GM19193 (cell line): ENCODE results near the gene SLC24A4.

Source experiments
- POLR2A ChIP-seq: IDR thresholded peaks from 4 replicates; pipeline ENCODE4 v1.6.1; 2011; ENCODE audit not compliant: insufficient read depth, insufficient read length; ENCODE audit errors: extremely low read depth

Gene SLC24A4

DNA sequence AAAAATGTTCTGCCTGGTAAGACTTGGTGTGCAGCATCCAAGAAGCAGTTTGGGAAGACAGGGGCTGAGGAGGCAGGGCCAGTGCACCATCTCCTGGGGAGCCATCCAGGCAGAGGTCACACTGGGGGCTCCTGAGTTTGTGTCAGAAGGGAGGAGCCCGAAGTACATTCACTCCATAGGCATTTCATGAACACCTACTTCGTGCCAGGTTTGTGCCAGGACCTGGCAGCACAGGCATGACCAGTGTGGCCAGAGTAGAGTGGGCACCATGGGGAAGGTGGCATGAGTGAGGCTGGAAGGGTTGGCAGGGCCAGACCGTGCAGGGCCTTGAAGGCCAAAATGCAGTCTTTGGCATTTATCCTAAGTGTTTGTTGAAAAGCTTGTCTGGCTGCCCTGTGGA lies 104.1 kb downstream of the SLC24A4 start:
- no peak for TF ChIP-seq POLR2A

- TF ChIP-seq POLR2A = no peak
Observed at GRCh38 chr14:92430686-92431085, 107.7 kb downstream of the SLC24A4 start.

GRCh38 chr14:92431199-92431725 lies 108.3 kb downstream of the SLC24A4 start:
- TF ChIP-seq POLR2A = no peak

DNA sequence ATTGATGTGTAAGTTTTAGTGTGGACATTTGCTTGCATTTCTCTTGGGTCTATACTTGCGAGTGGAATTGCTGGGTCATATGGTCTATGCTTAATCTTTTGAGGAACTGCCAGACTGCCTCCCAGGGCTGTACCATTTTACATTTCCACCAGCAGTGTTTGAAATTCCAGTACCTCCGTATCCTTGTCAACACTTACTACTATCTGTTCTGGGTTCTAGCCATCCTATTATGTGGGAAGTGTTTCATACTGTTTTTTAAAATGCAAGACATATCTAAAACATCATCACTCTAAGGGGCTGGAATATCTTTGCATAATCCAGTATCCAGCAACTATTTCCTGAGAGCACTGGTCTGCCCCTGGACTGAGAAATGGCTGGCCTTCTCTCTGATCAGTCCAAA lies 110.4 kb downstream of the SLC24A4 start:
- TF ChIP-seq POLR2A = no peak

- TF ChIP-seq POLR2A = no peak
Observed at GRCh38 chr14:92435154-92435553, 112.2 kb downstream of the SLC24A4 start.

DNA sequence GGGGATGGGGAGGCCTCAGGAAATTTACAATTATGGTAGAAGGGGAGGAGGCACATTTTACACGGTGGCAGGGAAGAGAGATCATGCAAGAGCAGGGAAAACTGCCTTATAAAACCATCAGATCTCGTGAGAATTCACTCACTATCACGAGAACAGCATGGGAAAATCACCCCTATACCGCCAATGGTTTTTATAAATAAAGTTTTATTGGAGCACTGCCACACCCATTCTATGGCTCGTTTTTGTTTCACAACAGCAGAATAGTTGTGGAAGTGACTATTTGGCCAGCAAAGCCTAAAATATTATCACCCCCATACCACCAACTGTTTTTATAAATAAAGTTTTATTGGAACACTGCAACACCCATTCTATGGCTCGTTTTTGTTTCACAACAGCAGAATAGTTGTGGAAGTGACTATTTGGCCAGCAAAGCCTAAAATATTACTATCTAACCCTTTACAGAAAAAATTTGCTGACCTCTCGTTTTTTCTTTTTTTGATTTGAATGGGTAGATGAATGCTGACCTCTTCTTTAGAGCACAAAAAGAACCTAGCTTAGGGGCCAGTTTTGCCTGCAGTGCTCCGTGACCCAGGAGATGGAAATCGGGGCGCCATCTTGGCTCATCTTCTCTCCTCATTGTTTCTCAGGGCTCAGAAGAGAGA lies 113.3 kb downstream of the SLC24A4 start:
- no peak for TF ChIP-seq POLR2A

GRCh38 chr14:92437309-92437708 lies 114.3 kb downstream of the SLC24A4 start:
- TF ChIP-seq POLR2A = no peak

DNA sequence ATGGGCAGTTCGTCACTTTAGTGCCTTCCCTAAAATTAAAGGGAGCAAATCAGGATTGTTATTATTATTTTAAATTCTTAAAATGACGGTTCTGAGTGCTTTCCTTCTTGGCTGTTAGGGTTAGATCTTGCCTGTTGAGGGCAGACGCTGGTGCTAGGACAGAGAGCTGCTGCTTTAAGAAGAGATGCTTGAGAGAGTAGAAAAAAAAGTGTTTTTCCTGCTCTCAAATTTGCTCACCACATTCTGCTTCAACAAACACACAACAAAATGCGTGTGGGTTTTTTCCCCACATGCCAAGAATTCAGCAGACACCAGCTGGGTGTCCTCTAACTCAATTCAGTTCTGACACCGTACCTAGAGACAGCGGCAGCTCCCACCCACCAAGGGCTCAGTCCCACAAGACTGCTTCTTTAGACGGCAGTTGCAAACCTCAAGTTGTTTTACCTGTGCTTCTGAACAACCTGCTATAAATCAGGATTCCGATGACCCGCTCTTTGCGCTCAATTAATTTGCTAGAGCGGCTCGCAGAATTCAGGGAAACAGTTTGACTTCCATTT lies 114.8 kb downstream of the SLC24A4 start:
- no peak for TF ChIP-seq POLR2A

- no peak for TF ChIP-seq POLR2A
Observed at GRCh38 chr14:92439537-92440344, 116.8 kb downstream of the SLC24A4 start.

DNA sequence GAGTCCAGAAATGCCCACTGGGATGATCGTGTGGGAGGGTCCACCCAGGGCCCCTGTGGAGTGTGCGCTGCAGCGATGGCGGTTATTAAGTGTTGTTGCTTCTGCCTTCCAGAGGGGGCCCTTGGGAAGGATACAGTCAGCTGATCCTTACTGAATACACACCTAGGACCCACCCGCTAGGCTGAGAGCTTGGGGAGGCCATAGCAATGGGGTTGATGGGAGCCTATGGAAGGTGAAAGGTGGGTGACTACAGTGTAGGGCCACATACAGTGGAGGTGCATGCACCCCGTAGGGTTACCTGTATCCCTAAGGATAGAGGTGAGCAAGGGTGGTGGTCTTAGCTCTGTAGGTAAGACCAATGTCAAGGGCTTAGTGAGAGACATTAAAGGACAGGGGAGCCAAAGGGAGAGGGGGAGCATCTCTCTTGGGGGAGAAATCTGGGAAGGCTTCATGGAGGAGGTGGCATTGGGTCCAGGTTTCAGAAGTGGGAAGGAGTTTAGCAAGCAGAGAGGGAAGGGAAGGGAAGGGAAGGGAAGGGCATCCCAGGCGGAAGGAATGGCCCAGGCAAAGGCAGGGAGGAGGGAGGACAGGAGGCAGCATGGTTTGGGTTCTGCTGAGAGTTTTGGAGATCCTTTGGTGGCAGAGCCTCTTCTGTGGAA lies 117.5 kb downstream of the SLC24A4 start:
- no peak for TF ChIP-seq POLR2A

GRCh38 chr14:92441751-92442504 lies 119.0 kb downstream of the SLC24A4 start:
- no peak for TF ChIP-seq POLR2A

- no peak for TF ChIP-seq POLR2A
Observed at GRCh38 chr14:92443167-92443566, 120.2 kb downstream of the SLC24A4 start.

GRCh38 chr14:92443741-92444140 lies 120.8 kb downstream of the SLC24A4 start:
- no peak for TF ChIP-seq POLR2A

- TF ChIP-seq POLR2A = no peak
Observed at GRCh38 chr14:92446771-92447170, 123.8 kb downstream of the SLC24A4 start.

- TF ChIP-seq POLR2A = no peak
Observed at GRCh38 chr14:92447416-92448197, 124.6 kb downstream of the SLC24A4 start.

DNA sequence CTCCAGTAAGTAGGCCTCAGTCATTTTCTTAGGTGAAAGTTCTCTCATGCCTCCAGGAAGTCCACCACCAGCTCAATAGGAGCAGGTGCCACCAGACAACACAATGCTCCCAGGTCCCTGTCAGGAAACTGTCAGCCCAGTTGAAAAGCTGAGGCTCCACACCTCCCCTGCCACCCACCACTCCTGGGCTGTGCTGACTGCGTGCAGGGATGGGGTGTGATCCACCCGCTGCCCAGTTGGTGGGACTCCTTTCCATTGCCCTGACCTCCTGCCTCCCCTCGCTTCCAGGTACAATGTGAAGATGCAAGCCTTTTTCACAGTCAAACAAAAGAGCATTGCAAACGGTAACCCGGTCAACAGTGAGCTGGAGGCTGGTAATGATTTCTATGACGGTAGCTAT lies 125.8 kb downstream of the SLC24A4 start:
- TF ChIP-seq POLR2A = no peak
